Germinal center (tissue), 1 donor: ENCODE results near the gene NUDCD3.
A peak's percentile ranks its signal among the peaks of the same experiment; 100 is the strongest.
"Not testable (repeated sequence)": the region's sequence is repeated elsewhere in the genome, so short reads cannot be mapped to it uniquely, and the experiment has no call there.

Source experiments
- DNase-seq: peaks from one replicate; pipeline ENCODE4 v3.0.0; 2012; ENCODE audit warnings: mixed read lengths, low spot score

NUDCD3 gene

DNA sequence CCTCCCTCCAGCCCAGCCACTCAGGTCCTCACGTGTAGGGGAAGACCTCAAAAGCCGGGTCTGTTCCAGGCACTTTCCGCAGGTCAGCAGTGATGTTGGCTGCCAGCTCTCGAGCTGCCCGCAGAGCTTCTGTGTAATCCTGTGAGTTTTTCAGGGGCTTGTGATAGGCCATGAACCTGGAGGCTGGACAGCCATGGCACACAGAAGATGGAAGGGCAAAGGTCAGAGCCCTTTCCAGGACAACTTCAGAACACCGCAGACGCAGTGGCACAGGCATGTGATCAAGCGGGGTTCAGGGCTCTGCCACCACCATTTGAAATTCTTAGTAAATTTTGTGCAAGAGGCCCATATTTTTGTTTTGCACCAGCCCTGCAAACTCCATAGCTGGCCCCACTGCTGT lies 26.7 kb upstream of the NUDCD3 start:
- no peak for DNase-seq

DNA sequence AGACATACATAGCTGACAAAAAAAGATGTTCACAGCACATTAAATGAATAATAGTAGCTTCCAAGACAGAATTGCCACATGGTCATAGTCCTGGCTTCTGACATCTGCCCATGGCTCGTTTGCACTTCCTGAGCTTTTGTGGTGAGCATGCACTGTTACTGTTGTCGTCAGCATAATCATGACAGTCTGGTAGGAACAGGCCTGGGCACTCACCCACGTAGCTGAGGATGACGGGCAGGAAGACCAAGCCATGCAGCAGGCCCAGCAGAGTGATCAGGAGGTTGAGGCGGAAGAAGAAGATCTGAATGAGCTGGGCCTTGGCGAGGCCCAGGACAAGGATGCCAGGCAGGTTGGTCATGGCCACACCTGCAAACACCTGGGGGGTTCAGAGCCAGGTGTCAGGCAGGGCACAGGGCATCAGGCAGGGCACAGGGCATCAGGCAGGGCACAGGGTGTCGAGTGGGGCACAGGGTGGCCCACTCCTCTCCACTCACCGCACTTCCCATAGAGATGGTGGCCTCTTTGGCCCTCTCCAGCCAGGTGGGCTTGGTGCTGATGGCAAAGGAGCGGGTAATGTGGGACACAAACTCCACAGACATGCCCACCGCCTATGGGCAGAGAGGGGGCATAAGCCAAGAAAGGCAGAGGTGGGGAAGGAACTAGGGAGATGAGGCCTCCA lies 25.3 kb upstream of the NUDCD3 start:
- no peak for DNase-seq

- DNase-seq = no peak
These were observed 22.3 kb upstream of the NUDCD3 start for GRCh38 chr7:44512736-44513135.

- no peak for DNase-seq
These were observed 21.5 kb upstream of the NUDCD3 start for GRCh38 chr7:44511863-44512468.

DNA sequence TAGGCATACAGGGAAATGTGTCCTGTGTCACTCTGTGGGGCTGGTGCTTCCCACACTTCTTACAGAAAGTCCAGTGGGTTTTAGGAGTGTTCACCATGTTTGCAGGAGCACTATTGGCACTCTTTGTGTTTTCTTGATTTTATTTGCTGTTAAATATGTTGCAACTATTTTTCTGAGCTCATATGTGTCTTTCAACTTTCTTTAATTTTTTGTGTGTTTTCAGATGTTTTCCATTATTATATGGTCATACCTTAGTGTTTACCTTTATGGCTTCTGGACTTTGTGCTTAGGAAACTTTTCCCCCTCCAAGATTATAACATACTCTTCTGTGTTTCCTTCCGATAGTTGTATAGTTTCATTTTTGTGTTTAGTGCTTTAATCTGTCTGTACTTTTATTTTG lies 20.8 kb upstream of the NUDCD3 start:
- no peak for DNase-seq

- no peak for DNase-seq
These were observed 18.0 kb upstream of the NUDCD3 start for GRCh38 chr7:44508328-44509030.

GRCh38 chr7:44506592-44507288 lies 16.3 kb upstream of the NUDCD3 start:
- DNase-seq = not testable (repeated sequence)

DNA sequence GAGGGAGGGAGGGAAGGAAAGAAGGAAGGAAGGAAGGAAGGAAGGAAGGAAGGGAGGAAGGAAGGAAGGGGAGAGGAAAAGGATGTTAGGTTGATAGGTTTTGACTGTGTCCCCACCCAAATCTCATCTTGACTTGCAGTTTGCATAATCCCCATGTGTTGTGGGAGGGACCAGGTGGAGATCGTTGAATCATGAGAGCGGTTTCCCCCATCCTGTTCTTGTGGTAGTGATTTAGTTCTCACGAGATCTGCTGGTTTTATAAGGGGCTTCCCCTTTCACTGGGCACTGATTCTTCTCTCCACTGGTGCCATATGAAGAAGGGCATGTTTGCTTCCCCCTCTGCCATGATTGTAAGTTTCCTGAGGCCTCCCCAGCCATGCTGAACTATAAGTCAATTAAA lies 15.1 kb upstream of the NUDCD3 start:
- DNase-seq = no peak

- DNase-seq = no peak
These were observed 7.9 kb upstream of the NUDCD3 start for GRCh38 chr7:44498230-44498954.

GRCh38 chr7:44497155-44498027 lies 6.9 kb upstream of the NUDCD3 start:
- no peak for DNase-seq

DNA sequence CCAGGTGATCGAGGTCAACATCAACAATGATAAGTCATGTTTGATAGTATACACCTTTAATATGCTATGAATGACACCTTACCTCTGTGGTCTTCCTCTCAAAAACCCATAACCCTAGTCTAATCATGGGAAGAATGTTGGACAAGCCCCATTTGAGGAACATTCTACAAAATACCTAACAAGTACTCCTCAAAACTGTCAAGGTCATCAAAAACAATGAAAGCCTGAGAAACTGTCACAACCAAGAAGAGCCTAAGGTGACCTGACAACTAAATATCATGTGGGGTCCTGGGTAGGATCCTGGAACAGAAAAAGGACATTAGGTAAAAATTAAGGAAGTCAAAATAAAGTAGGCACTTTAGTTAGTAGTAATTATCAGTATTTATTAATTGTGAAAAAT lies 5.9 kb upstream of the NUDCD3 start:
- no peak for DNase-seq

DNA sequence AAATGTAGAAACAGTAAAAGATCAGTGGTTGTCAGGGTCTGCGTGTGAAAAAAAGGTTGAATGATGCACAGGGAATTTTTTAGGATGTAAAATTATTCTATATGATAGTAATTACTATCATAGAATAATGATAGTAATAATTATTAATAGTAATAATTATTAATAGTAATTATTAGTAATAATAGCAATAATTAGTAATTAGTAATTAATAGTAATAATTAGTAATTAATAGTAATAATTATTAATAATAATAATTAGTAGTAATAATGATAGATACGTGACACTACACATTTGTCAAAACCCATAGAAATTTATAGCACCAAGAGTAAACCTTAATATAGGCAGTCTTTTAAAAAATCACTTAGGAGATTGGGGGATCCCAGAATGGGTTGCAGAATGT lies 4.5 kb upstream of the NUDCD3 start:
- DNase-seq = no peak

- DNase-seq = no peak
These were observed 771 bp upstream of the NUDCD3 start for GRCh38 chr7:44491229-44491628.

DNA sequence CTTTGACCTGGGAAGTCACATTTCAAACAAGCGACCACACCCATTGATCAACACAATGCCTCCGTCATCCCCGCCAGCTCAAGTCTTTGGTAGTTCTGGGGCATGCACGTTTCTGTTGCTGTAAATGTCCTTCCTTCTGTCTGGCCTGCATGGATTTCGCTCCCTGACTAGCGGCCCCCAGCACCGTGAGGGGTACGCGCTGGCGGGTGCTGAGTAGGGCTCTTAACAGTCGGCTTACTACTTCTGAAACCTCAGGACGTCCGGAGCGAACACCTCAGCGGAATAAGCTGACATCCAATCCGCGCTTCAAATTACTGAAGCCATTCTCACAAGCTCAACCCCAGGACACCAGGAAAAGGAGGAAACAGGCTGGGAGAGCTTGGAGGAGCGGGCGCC lies 505 bp downstream of the NUDCD3 start:
- DNase-seq = peak; percentile 32

GRCh38 chr7:44488955-44489354 lies 1.5 kb downstream of the NUDCD3 start:
- DNase-seq = no peak

DNA sequence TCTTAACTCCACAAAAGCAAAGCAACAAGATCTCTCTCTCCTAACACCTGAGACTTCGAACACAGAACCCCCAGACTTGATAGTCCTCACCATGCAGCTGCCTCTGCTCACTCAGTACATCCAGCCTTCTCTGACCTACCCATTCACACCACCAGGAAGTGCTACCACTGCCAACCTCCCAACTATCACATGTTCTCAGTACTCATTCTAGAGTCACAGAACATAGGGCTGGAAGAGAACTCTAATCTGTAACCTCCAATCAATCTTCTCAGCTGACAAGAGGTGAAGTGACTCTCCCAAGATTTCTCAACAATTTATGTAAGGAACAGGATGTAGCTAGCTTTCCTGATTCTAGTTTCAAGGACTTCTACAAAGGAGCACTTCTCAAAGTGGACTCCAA lies 3.8 kb downstream of the NUDCD3 start:
- no peak for DNase-seq

DNA sequence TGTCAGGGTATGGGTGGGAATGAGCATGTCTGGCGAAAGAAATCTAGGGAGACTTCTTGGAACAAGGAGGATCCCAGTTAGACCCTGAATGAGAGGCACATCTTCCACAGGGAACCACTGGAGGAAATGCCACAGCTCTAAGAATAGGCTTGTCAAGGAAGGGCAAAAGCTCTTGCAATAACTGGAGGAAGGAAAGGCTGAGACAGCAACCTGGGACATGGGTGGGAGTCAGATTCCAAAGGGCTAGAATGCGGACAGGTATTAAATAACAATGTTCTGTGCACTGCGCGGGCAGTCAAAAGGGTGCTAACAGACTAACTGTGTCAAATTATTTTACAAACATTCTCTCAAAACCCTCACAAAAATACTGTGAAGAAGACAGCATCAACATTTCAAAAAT lies 4.5 kb downstream of the NUDCD3 start:
- DNase-seq = no peak

DNA sequence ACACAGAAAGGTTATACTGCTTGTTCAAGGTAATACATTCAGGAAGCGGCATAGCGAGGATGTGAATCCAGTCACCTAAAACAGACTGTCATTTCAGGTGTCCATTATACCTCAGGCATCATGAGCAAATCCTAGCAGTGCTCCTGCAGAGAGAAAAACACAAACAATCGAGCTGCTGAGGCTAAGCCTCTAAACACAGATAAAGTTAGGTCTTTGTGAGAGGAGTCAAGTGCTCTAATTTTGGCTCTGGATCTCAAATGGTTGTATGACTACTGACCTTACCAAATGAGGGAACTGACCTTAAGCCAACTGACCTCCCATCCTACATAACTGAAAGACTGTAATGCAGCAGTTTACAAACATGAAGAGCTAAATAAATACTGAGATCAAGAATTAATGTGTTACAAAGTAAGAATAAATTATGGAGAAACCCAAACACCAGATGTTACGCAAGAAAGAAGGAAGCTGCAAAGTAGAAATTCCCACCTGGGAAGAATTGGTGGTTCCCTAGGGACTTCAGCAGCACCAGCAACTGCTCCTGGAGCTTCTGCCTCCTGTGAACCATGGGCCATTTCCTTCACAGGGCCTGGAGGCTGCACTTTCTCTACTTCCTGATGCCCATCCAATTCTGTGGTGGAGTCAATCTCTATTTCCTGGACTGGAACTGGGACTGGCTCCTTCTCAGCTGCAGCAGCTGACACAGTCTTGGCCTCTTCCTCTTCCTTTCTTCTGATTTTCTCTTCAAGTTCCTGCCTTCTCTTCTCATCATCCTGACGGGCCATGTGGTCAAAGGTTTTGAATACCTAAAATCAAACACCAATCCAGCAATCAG lies 5.8 kb downstream of the NUDCD3 start:
- DNase-seq = no peak

GRCh38 chr7:44482502-44483485 lies 7.7 kb downstream of the NUDCD3 start:
- no peak for DNase-seq
